Anterior cingulate cortex (tissue), 58 donors: Measurements from ENCODE around the gene PTH1R.

Source experiments
- DNase-seq, 58 donors: peaks; one replicate each; lab custom pipeline; 2025; lab: John Stamatoyannopoulos, UW

PTH1R gene

GRCh38 chr3:46880884-46881595 is 3.5 kb downstream of the PTH1R start:
- DNase-seq = no peak

- DNase-seq = no peak
These were observed 4.3 kb downstream of the PTH1R start for GRCh38 chr3:46881596-46882376.

- DNase-seq = no peak
These were observed 5.0 kb downstream of the PTH1R start for GRCh38 chr3:46882377-46883053.

- no peak for DNase-seq
These were observed 5.7 kb downstream of the PTH1R start for GRCh38 chr3:46883054-46883829.

- no peak for DNase-seq
These were observed 6.3 kb downstream of the PTH1R start for GRCh38 chr3:46883830-46884185.

GRCh38 chr3:46884427-46884826 is 6.9 kb downstream of the PTH1R start:
- no peak for DNase-seq

GRCh38 chr3:46884929-46885328 is 7.4 kb downstream of the PTH1R start:
- DNase-seq = no peak

- no peak for DNase-seq
These were observed 8.1 kb downstream of the PTH1R start for GRCh38 chr3:46885612-46886011.

- no peak for DNase-seq
These were observed 10.5 kb downstream of the PTH1R start for GRCh38 chr3:46887980-46888494.

- peak in 2 of 58 donors; percentile 27 to 45 for DNase-seq
These were observed 11.2 kb downstream of the PTH1R start for GRCh38 chr3:46888705-46889104.

- peak in 1 of 58 donors; percentile 10 for DNase-seq
These were observed 12.0 kb downstream of the PTH1R start for GRCh38 chr3:46889381-46890110.

- DNase-seq = no peak
These were observed 12.6 kb downstream of the PTH1R start for GRCh38 chr3:46890132-46890531.

- no peak for DNase-seq
These were observed 13.6 kb downstream of the PTH1R start for GRCh38 chr3:46891132-46891531.

GRCh38 chr3:46892285-46893145 is 15.0 kb downstream of the PTH1R start:
- peak in 56 of 58 donors; percentile 23 to 89 (median 72) for DNase-seq

- DNase-seq = no peak
These were observed 15.7 kb downstream of the PTH1R start for GRCh38 chr3:46893146-46893748.

GRCh38 chr3:46893763-46894162 is 16.2 kb downstream of the PTH1R start:
- no peak for DNase-seq

GRCh38 chr3:46894256-46894655 is 16.7 kb downstream of the PTH1R start:
- DNase-seq = no peak

- peak in 16 of 58 donors; percentile 9 to 58 (median 20) for DNase-seq
These were observed 17.7 kb downstream of the PTH1R start for GRCh38 chr3:46895204-46895660.
